Naive B cell (primary cell): ENCODE data around the gene FGF8. TPM values are rescaled to one million over a fixed set of nuclear protein-coding genes. Genes with fewer than 3 reads are reported as not detected.
"Not testable (repeated sequence)": the region's sequence is repeated elsewhere in the genome, so short reads cannot be mapped to it uniquely, and the experiment has no call there.

ENCODE experiments used
- ATAC-seq, 2 donors: fragments of 150-1000 bp; cut with Tn5 transposase; 2 replicates each; pipeline ENCODE4 v1.10.0; 2021; ENCODE audit warnings: low read depth in 2 of 2, mild to moderate bottlenecking in 2 of 2, moderate library complexity in 2 of 2
- DNase-seq: peaks from one replicate; pipeline ENCODE4 v3.0.0; 2022
- H3K27ac Mint-ChIP-seq, 6 donors: one replicate each; pipeline ENCODE4 v1.8.0; 2020 to 2022; ENCODE audit warnings: mild to moderate bottlenecking in 6 of 6, mixed read lengths in 6 of 6, moderate library complexity in 5 of 6, inconsistent platforms in 2 of 6
- H3K27me3 Mint-ChIP-seq, 3 donors: one replicate each; pipeline ENCODE4 v1.8.0; 2021 to 2022; ENCODE audit warnings: mixed read lengths in 3 of 3, mild to moderate bottlenecking in 1 of 3
- H3K36me3 Mint-ChIP-seq, 2 donors: one replicate each; pipeline ENCODE4 v1.8.0; 2020 to 2022; ENCODE audit warnings: mixed read lengths in 2 of 2, inconsistent platforms in 1 of 2, mild to moderate bottlenecking in 1 of 2
- H3K4me1 Mint-ChIP-seq, 3 donors: one replicate each; pipeline ENCODE4 v1.8.0; 2020 to 2022; ENCODE audit warnings: mixed read lengths in 3 of 3, inconsistent platforms in 1 of 3, mild to moderate bottlenecking in 1 of 3, moderate library complexity in 1 of 3
- H3K4me3 Mint-ChIP-seq, 8 donors: one replicate each; pipeline ENCODE4 v1.8.0; 2020 to 2022; ENCODE audit warnings: mild to moderate bottlenecking in 8 of 8, mixed read lengths in 8 of 8, moderate library complexity in 8 of 8, inconsistent platforms in 2 of 8
- H3K9me3 Mint-ChIP-seq, 7 donors: one replicate each; pipeline ENCODE4 v1.8.0; 2020 to 2022; ENCODE audit warnings: mixed read lengths in 7 of 7, mild to moderate bottlenecking in 5 of 7, inconsistent platforms in 2 of 7, moderate library complexity in 1 of 7
- polyA plus RNA-seq, 6 donors: library from polyadenylated mRNA; unstranded; fragments of 300-500 nt; fragmentation: Illumina TruSeq; gene quantifications; one replicate each; pipeline ENCODE4 v1.2.3, GENCODE V29; 2021; ENCODE audit warnings: low read depth in 6 of 6

FGF8 gene
- polyA plus RNA-seq, 6 donors from 2014 or later: not detected

DNA sequence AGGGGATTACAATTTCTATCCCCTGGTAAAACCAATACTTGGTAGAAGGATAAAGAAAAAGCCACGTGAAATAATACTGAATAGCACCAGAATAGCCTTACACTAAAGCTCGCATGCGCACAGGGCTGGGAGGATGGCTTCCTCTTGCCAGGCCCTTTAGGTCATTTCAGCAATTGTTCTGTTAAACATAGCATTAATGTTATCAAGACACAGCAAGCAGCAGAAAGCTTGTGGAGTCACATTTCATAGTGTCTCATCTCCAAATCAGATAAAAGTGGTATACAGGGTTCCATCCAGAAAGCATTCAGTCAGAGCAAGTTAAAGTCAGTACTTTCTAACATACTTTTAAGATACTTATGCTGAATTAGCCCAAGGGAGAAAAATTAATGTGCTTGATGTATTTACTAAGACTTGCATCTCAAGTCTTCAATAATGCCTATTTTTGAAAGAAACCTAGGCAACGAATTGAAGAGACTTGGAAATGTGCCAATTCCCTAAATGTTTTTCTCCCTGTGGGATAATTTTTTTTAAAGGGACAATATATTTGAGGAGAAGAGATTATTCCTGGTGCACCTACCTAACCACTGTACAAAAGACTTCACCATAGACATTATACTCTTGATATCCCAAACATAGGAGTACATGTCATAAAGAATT is 21.6 kb upstream of the FGF8 start:
- Mint-ChIP-seq H3K36me3 (peaks cover 0 to 20% of the 10 kb centered on the region in 2 donors), H3K9me3 (no peaks in the 10 kb centered on the region), H3K4me1 (peaks cover 9 to 19% (median 11%) of the 10 kb centered on the region in 3 donors), H3K27ac (peak overlapping the region in 2 of 6 donors; percentile 4 to 33), H3K4me3 (no peak overlapping the region), H3K27me3 (no peaks in the 10 kb centered on the region)
- ATAC-seq: no peak
- no peak for DNase-seq

DNA sequence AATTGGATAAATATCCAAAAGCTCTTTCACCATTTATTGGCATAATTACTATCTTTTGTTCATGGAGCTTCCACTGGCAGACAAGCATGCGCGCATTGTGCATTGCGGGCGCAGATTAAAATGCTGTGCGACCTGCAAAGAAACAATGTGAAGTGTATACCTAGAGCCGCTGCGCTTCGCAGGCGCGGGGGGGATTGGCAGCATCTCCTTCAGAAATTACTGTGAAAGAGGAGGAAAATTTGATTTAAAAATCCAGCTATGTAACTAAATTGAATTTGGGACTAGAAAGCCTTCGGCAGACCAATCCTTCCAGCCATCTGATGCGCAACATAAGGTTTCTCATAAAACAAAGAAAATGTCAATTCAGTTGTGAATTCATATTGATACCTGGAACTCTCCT is 17.6 kb upstream of the FGF8 start:
- Mint-ChIP-seq H3K36me3 (peaks cover 0 to 16% of the 10 kb centered on the region in 2 donors), H3K27me3 (no peaks in the 10 kb centered on the region), H3K4me1 (peaks cover 2 to 7% (median 5%) of the 10 kb centered on the region in 3 donors), H3K4me3 (no peak overlapping the region), H3K9me3 (no peaks in the 10 kb centered on the region), H3K27ac (no peak overlapping the region)
- no peak for ATAC-seq
- DNase-seq: no peak

DNA sequence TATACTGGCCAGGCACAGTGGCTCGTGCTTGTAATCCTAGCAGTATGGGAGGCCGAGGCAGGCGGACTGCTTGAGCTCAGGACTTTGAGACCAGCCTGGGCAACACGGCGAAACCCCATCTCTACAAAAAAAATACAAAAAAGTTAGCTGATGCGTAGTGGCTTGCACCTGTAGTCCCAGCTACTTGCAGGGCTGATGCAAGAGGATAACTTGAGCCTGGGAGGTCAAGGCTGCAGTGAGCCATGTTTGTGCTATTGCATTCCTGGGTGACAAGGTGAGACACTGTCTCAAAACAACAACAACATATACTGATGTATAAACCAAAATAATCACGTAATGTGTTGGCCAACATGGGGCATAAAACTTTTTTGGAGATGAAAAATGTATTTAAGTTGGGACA is 13.8 kb upstream of the FGF8 start:
- Mint-ChIP-seq H3K4me3 (no peak overlapping the region), H3K27ac (peak overlapping the region in 1 of 6 donors; percentile 59), H3K27me3 (no peaks in the 10 kb centered on the region), H3K36me3 (peaks cover 13 to 14% of the 10 kb centered on the region in 2 donors), H3K4me1 (peaks cover 4 to 15% (median 13%) of the 10 kb centered on the region in 3 donors), H3K9me3 (no peaks in the 10 kb centered on the region)
- DNase-seq (no peak), ATAC-seq (no peak)

DNA sequence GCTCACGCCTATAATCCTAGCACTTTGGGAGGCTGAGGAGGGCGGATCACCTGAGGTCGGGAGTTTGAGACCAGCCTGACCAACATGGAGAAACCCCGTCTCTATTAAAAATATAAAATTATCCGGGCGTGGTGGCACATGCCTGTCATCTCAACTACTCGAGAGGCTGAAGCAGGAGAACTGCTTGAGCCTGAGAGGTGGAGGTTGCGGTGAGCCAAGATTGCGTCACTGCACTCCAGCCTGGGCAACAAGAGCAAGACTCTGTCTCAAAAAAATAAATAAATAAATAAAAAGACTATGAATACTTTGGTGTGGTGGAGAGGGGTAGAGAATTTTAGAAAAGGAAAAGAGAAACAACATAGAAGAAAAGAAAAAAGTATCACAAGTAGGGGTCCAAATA is 13.3 kb upstream of the FGF8 start:
- not testable (repeated sequence) for H3K27me3 Mint-ChIP-seq, ATAC-seq, H3K4me3 Mint-ChIP-seq, H3K9me3 Mint-ChIP-seq, DNase-seq
- Mint-ChIP-seq H3K36me3 (peaks cover 13 to 14% of the 10 kb centered on the region in 2 donors), H3K27ac (peak overlapping the region in 1 of 6 donors; percentile 59), H3K4me1 (peaks cover 7 to 17% (median 17%) of the 10 kb centered on the region in 3 donors)

DNA sequence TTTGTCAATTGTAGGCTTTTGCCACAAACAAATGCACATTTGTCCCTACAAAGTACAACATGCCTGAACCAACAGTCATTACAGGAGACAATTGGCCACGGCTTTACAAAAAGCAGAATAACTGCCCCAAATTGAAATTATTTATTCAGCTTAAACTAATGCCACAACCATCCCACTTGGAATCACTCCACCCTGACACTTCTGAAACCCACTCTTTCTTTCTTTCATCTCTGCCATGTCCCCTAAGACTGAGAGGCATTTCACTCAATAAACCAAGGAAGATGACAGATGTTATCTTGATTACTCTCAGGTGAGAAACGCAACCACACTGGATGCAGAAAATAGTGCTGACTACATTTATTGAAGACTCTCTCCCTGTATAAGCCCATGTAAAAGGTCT is 9.9 kb upstream of the FGF8 start:
- H3K36me3 Mint-ChIP-seq: peaks cover 8 to 14% of the 10 kb centered on the region in 2 donors
- peak overlapping the region in 3 of 6 donors; percentile 13 to 82 (median 29) for H3K27ac Mint-ChIP-seq
- no peaks in the 10 kb centered on the region for H3K9me3 Mint-ChIP-seq
- ATAC-seq (no peak), DNase-seq (no peak)
- H3K27me3 Mint-ChIP-seq: no peaks in the 10 kb centered on the region
- H3K4me1 Mint-ChIP-seq: peaks cover 37 to 50% (median 43%) of the 10 kb centered on the region in 3 donors
- no peak overlapping the region for H3K4me3 Mint-ChIP-seq

DNA sequence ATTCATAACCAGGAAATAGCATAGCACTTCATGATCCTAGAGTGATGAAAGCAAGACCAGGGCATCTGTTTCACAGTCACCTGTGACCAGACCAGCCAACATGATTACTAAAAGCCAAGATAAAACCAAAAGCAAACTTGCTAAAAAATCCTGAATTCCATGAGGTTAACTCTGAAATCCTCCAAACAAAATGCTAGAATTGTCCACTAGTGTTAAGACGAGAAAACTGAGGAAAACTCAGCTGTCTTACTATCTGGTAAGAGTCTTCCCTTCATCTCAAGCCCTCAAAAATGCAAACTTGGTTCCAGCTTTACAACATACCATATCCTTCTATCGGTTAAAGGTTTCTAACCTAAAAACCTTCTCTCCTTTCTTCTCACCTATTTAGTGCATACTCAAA is 8.6 kb upstream of the FGF8 start:
- Mint-ChIP-seq H3K27ac (peak overlapping the region in 4 of 6 donors; percentile 4 to 95 (median 84)), H3K4me1 (peaks cover 43 to 55% (median 50%) of the 10 kb centered on the region in 3 donors), H3K27me3 (no peaks in the 10 kb centered on the region), H3K4me3 (peak overlapping the region in 6 of 8 donors; percentile 1 to 100 (median 97)), H3K9me3 (no peaks in the 10 kb centered on the region), H3K36me3 (peaks cover 8 to 14% of the 10 kb centered on the region in 2 donors)
- ATAC-seq: no peak
- no peak for DNase-seq

DNA sequence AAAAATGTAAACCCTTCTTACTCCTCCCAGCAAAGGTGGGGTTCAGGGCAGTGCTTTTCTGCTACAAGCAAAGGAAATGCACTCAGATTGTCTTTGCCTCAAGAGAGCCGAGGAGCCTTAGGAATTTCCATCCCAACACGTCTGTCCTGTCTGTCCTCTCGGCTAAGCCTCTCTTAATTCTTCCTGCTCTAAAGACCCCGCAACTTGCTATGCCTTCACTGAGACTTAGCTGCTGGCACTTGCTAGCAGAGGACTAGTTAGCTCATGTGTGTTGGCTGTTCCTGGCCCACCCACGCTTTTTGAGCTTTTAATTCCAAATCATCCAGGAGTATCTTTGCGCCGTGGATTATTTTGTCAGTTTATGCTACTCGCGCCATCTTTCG is 7.8 kb upstream of the FGF8 start:
- H3K27me3 Mint-ChIP-seq: peaks cover 5 to 8% (median 7%) of the 10 kb centered on the region in 3 donors
- H3K27ac Mint-ChIP-seq: peak overlapping the region; percentile 57 to 98 (median 90)
- DNase-seq (no peak), ATAC-seq (no peak)
- H3K4me3 Mint-ChIP-seq: peak overlapping the region; percentile 88 to 100 (median 99)
- no peaks in the 10 kb centered on the region for H3K9me3 Mint-ChIP-seq
- peaks cover 8 to 14% of the 10 kb centered on the region in 2 donors for H3K36me3 Mint-ChIP-seq
- peaks cover 50 to 62% (median 58%) of the 10 kb centered on the region in 3 donors for H3K4me1 Mint-ChIP-seq

DNA sequence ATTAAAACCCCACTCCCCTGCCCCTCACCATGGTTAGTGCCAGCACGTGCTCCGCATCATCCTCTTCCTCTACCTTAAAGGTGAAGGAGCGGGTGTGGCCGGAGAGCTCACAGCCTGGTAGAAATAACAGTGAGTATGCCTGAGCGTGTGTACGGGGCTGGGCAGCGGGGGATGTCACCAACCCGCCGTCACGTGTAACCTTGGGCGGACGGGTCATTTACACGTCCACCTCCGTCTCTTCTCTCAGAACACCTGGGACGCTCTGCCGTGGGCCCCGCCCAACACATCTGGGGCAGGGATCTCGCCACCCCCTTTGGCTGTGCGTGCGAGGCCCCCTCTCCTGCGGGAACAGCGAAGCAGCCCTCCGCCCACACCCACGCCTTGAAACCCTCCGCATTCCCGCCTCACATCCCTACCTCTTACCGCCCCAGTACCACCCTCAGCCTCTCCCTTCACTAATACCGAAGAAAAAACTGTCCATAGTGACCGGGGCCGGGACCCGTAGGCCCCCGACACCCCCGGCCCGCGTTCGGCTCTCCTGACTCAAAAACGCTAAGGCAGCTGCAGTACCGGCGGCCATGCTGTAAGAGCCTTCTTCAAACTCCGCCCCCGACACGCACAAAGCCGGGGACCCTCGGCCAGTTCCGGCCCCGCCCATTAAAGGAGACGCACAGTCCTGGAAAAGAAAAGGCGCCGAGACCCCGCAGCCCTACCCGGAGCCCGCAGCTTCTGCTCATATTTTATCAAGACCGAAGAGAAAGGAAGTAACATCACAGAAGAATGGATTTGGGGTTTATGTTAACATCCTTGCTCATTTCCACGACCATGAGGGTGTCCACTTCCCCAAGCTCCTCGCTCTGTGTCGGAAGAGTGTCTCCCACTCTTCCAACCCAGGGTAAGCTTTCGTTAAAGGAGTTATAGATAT is 7.2 kb upstream of the FGF8 start, which contains the start of gene NPM3:
TSS of gene NPM3 (minus strand) at position 636 of the 925 bp plus-strand sequence. CDS start at position 580, 56 bp downstream.
- H3K27me3 Mint-ChIP-seq: peaks cover 7 to 14% (median 13%) of the 10 kb centered on the region in 3 donors
- H3K27ac Mint-ChIP-seq: peak within 1 kb of the TSS; percentile 80 to 98 (median 90)
- H3K9me3 Mint-ChIP-seq: no peaks in the 10 kb centered on the region
- ATAC-seq: peak; percentile 65 to 68
- H3K36me3 Mint-ChIP-seq: peaks cover 8 to 14% of the 10 kb centered on the region in 2 donors
- peak within 1 kb of the TSS; percentile 88 to 100 (median 99) for H3K4me3 Mint-ChIP-seq
- peaks cover 51 to 65% (median 65%) of the 10 kb centered on the region in 3 donors for H3K4me1 Mint-ChIP-seq
- DNase-seq: peak; percentile 70

DNA sequence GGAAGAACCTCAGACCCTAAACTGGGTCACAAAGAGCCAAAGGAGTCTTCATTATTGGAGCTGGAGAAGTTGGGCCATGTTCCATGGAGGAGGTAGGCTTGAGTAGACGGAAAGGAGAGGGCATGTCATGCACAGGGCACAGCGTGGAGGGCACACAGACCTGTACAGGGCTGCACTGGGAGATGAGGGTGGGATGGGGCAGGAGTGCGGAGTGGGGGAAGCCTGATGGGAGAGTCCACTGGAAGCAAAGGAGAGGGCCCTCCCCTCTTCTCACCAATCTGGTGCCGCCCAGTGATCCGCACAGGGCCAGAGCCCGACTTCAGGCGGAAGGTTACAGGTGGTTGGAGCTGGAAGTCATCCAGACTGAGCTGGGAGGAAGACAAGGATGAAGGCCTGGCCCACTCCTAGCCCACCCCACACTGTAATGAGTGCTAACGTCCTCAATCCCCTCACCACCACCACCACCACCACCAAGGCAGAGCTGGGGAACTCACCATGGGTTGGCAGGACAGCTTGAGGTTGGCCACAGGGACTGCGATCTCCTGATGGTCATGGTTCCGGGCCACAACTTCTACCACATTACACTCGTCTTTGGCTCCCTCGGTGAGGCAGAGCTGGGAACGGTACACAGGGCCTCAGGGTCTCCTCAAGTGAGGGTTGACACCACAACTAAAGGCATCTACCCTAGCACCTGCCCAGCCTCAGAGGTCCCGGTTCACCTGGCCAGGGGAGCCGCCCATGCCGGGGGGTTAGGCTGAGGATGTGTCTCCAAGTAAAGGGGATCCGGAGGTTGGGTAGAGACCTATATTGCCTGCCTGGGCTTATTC is 6.3 kb upstream of the FGF8 start:
- Mint-ChIP-seq H3K9me3 (no peaks in the 10 kb centered on the region), H3K4me1 (peaks cover 57 to 64% (median 64%) of the 10 kb centered on the region in 3 donors), H3K27me3 (peaks cover 16 to 23% (median 22%) of the 10 kb centered on the region in 3 donors), H3K36me3 (peaks cover 2 to 8% of the 10 kb centered on the region in 2 donors), H3K4me3 (peak overlapping the region; percentile 88 to 100 (median 99)), H3K27ac (peak overlapping the region in 3 of 6 donors; percentile 62 to 92 (median 72))
- DNase-seq (no peak), ATAC-seq (no peak)

DNA sequence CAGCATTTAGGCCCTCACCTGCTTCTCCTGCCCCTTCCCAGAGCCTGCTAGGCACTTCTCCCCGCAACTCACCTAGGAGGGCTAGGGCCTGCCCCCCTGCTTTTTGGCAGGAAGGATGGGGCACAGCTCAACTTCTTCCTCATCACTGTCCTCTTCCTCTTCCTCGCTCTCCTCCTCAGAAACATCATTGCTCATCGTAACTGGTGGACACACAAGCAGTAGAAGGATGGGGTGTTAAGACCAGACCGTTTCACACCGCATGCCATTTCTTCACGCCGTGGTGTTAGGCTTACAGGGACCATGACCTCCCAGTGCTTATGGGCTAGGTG is 5.7 kb upstream of the FGF8 start:
- Mint-ChIP-seq H3K4me1 (peaks cover 63 to 68% (median 67%) of the 10 kb centered on the region in 3 donors), H3K36me3 (peaks cover 0 to 8% of the 10 kb centered on the region in 2 donors), H3K27me3 (peaks cover 16 to 29% (median 28%) of the 10 kb centered on the region in 3 donors), H3K27ac (peak overlapping the region in 2 of 6 donors; percentile 62 to 72), H3K4me3 (peak overlapping the region in 6 of 8 donors; percentile 60 to 100 (median 77)), H3K9me3 (no peaks in the 10 kb centered on the region)
- ATAC-seq (no peak), DNase-seq (no peak)

DNA sequence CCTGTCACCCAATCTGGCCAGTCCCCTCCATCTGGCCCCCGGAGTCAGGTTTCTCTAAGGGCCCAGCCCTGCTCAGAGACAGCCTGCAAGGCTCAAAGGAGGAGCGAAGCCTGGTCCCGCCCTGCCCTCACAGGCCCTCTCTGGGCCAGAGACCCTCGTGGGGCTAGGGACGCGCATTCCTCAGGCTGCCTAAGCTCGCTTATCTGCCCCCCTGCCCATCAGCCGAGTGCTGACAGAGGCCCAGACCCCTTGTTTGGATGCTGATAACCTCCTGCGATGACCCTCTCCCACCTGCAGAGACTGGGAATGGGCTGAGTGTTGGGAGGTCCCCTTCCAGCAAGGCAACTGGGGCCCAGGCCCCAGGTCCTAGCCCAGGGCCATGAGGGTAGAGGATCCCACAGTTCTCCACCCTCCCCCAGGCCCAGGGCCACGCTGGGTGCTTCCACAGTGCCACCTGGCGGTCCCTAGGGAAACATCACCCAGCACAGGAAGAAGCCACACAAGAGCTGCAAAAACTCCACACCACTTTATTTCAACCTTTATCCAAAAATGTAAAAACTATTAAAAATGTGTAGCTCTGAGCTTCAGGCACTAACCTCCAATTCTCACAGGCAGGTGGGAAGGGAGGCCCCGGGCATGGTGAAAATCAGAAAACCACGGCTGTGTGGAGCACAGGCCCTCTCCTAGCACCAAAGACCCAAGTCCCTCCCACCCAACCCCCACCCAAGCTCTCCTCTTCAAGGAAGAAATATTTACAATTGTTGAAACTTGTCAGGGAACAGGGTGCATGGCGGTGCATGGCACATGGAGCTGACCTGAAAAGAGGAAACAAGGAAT is 5.1 kb upstream of the FGF8 start:
- Mint-ChIP-seq H3K36me3 (peaks cover 0 to 6% of the 10 kb centered on the region in 2 donors), H3K9me3 (no peaks in the 10 kb centered on the region), H3K27ac (peak overlapping the region in 1 of 6 donors; percentile 76), H3K27me3 (peaks cover 16 to 30% (median 30%) of the 10 kb centered on the region in 3 donors), H3K4me3 (peak overlapping the region; percentile 60 to 99 (median 76)), H3K4me1 (peaks cover 64 to 68% (median 66%) of the 10 kb centered on the region in 3 donors)
- peak; percentile 44 to 53 for ATAC-seq
- peak; percentile 68 for DNase-seq
